Activated T-helper 2 cell treated with anti-CD3 and anti-CD28 coated beads, Interferon-gamma antibody, Interleukin-2, Interleukin-4, amounts not matched to agents 10 μg/mL and 5 μg/mL and 100 μg/mL, durations not matched to agents 14 hours and 24 hours and 36 hours (primary cell): Measurements from ENCODE around the gene NR2F2. TPM values are rescaled to one million over a fixed set of nuclear protein-coding genes. Genes with fewer than 3 reads are reported as not detected.

ENCODE experiments used
- DNase-seq: peaks from one replicate; pipeline ENCODE4 v3.0.0; 2021; ENCODE audit warnings: low spot score
- H3K27ac Mint-ChIP-seq: one replicate; pipeline ENCODE4 v1.8.0; 2021; ENCODE audit warnings: mixed read lengths
- H3K27me3 Mint-ChIP-seq: one replicate; pipeline ENCODE4 v1.8.0; 2021; ENCODE audit warnings: low read depth, mixed read lengths
- H3K36me3 Mint-ChIP-seq: one replicate; pipeline ENCODE4 v1.8.0; 2021; ENCODE audit warnings: low read depth, mixed read lengths
- H3K4me1 Mint-ChIP-seq: one replicate; pipeline ENCODE4 v1.8.0; 2021; ENCODE audit warnings: low read depth, mixed read lengths
- H3K4me3 Mint-ChIP-seq: one replicate; pipeline ENCODE4 v1.8.0; 2021; ENCODE audit warnings: low read depth, mild to moderate bottlenecking, moderate library complexity, mixed read lengths
- H3K9me3 Mint-ChIP-seq: one replicate; pipeline ENCODE4 v1.8.0; 2021; ENCODE audit warnings: mixed read lengths
- intact Hi-C: fragments of 100-400 bp; cut with micrococcal nuclease; formaldehyde crosslinking; loops from one replicate; pipeline ENCODE4 v1.15.1; 2023
- total RNA-seq: library from RNA; stranded (reverse); gene quantifications from 2 replicates; pipeline ENCODE4 v1.2.3, GENCODE V29; 2022

The NR2F2 gene
- total RNA-seq, 1 donor from 2014 or later: not detected

DNA sequence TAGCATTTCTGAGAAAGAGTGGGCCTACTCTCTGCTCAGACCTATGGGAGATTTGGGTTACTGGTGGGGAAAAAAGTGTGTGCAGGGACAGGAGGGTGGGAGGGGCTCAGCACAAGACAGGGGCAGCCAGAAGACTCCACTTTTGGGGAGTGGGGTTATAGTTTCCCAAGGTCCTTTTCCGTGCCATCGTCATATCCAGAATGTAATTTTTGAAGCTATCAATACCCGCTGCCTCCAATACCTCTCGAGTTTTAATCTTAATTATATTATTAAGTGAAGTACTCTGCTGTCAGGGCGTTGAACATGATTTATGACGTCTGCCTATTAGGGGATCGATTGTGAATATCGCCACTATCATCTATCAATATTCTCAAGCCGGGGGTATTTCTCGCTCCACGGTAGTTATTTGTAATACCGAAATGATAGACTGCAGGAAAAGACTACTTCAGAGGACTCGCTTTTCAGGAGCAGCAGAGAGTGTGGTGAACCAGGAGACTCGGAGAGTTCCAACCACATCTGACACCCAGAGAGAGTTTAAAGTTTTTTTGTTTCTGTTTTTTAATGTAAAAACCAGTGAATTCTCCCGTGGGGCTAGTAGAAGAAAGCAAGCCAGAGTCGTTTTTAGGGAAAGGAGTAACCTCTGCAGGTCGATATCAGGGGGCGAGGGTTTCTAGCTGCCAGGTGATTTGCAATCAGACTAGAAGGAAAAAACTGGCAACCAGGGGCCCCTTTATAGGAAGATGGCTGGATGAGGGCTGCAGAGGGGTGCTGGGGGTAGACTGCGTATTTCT lies 20.6 kb downstream of the NR2F2 start:
- H3K36me3 Mint-ChIP-seq: no peaks in the 10 kb centered on the region
- no peak for DNase-seq

GRCh38 chr15:96351761-96352603 lies 21.5 kb downstream of the NR2F2 start:
- DNase-seq: no peak
- Mint-ChIP-seq H3K36me3 (no peaks in the 10 kb centered on the region), H3K9me3 (no peaks in the 10 kb centered on the region), H3K27me3 (peaks cover 78% of the 10 kb centered on the region), H3K4me1 (peaks cover 4% of the 10 kb centered on the region), H3K4me3 (no peak overlapping the region), H3K27ac (no peak overlapping the region)
- intact Hi-C loops: loop anchor here (10.0 kb wide), 1 partner anchor 1767 kb away; no protein-coding TSS in a partner anchor

More for the DNA sequence above, 20.6 kb downstream of the NR2F2 start:
- H3K27ac Mint-ChIP-seq: no peak overlapping the region
- no peak overlapping the region for H3K4me3 Mint-ChIP-seq
- intact Hi-C loops: loop anchor here (10.0 kb wide), 1 partner anchor 1766 kb away; no protein-coding TSS in a partner anchor
- peaks cover 78% of the 10 kb centered on the region for H3K27me3 Mint-ChIP-seq
- H3K4me1 Mint-ChIP-seq: no peaks in the 10 kb centered on the region
- no peaks in the 10 kb centered on the region for H3K9me3 Mint-ChIP-seq

DNA sequence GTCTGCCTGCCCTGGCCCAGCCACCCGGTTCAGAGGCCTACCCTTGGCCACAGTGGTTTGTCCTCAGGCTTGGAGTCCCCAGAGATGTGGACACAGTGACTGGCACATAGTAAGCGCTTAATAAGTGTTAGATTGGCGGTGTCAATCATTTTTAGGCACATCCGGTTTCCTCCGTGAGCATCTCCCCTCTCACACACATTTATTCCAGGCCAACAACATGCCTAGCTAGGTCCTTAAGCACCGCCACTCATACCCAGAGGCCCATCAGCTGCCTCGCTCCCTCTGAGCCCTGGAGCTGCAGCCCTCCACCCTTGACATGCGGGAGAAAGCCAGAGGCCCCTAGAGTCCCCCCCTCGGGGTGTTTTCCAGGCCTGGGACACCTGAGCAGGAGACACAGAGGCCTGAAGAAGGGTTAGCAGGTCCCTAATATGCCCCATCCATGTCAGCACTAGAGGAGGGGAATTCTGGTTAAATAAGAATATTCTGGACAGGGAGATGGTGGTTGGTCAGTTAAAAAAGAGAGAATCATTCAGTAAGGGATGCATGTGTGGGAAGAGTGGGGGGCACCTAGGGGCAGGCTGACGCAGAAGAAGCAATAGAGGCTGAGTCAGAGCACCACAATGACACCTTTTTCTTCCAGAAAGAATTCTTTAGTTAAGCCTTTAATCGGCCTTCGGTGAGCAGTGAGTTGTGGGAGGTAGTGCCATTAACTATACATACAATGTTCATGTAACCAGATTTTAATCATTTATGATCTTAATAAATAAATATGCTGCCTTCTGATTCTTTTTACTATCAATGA lies 22.3 kb downstream of the NR2F2 start:
- Mint-ChIP-seq H3K4me1 (peaks cover 8% of the 10 kb centered on the region), H3K4me3 (no peak overlapping the region), H3K27ac (no peak overlapping the region), H3K36me3 (no peaks in the 10 kb centered on the region), H3K9me3 (no peaks in the 10 kb centered on the region), H3K27me3 (peaks cover 74% of the 10 kb centered on the region)
- DNase-seq: no peak
- intact Hi-C loops: loop anchor here (10.0 kb wide), 1 partner anchor 1768 kb away; no protein-coding TSS in a partner anchor

- Mint-ChIP-seq H3K4me1 (peaks cover 14% of the 10 kb centered on the region), H3K4me3 (no peak overlapping the region), H3K27ac (no peak overlapping the region), H3K36me3 (peaks cover 3% of the 10 kb centered on the region), H3K9me3 (no peaks in the 10 kb centered on the region), H3K27me3 (peaks cover 74% of the 10 kb centered on the region)
- intact Hi-C loops: loop anchor here (10.0 kb wide), 1 partner anchor 1769 kb away; no protein-coding TSS in a partner anchor
- DNase-seq: no peak
Observed at GRCh38 chr15:96353416-96353929, 23.0 kb downstream of the NR2F2 start.

GRCh38 chr15:96353930-96354730 lies 23.6 kb downstream of the NR2F2 start:
- no peak overlapping the region for H3K4me3 Mint-ChIP-seq
- H3K27me3 Mint-ChIP-seq: peaks cover 74% of the 10 kb centered on the region
- no peak overlapping the region for H3K27ac Mint-ChIP-seq
- intact Hi-C loops: loop anchor here (10.0 kb wide), 1 partner anchor 1769 kb away; no protein-coding TSS in a partner anchor
- no peak for DNase-seq
- peaks cover 16% of the 10 kb centered on the region for H3K4me1 Mint-ChIP-seq
- H3K9me3 Mint-ChIP-seq: no peaks in the 10 kb centered on the region
- peaks cover 3% of the 10 kb centered on the region for H3K36me3 Mint-ChIP-seq

- Mint-ChIP-seq H3K27me3 (peaks cover 72% of the 10 kb centered on the region), H3K27ac (no peak overlapping the region), H3K4me1 (peaks cover 16% of the 10 kb centered on the region), H3K36me3 (peaks cover 3% of the 10 kb centered on the region), H3K9me3 (no peaks in the 10 kb centered on the region), H3K4me3 (no peak overlapping the region)
- DNase-seq: no peak
- intact Hi-C loops: loop anchor here (5.0 to 10.0 kb wide), 2 partner anchors 882 to 1770 kb away; no protein-coding TSS in a partner anchor
Observed at GRCh38 chr15:96354731-96355567, 24.4 kb downstream of the NR2F2 start.

DNA sequence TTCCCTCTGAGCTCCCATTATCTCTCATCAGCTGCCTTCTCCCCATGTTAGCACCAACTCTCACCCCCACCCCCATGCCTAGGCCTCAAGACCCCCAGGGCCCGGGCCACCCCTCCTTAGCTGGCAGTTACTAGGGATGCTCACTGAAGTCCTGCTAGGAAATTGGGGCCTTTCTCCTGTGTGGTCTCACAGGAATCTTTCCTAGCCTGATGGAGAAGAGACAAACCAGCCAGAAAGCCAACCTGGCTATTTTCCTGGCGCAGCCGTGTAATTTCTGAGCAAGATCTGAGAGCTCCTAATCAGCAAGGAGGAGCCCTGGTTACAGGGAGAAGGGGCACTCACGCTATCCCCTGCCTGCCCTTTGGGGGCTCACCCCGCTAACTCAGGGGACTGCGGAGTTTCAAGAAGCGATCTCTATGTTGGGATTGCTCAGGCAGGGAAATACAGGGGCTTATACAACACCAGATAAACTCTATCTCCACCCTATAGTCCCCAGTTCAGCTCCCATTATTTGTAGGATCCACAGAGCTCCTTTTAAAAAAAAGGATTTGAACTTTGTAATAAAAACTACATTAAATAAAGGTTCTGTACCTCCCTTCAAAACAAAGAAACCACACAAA lies 25.2 kb downstream of the NR2F2 start:
- Mint-ChIP-seq H3K4me3 (no peak overlapping the region), H3K27ac (no peak overlapping the region), H3K4me1 (peaks cover 16% of the 10 kb centered on the region), H3K36me3 (peaks cover 3% of the 10 kb centered on the region), H3K9me3 (no peaks in the 10 kb centered on the region), H3K27me3 (peaks cover 67% of the 10 kb centered on the region)
- no peak for DNase-seq
- intact Hi-C loops: loop anchor here (2.0 to 10.0 kb wide), 4 partner anchors 29 to 1771 kb away; no protein-coding TSS in a partner anchor

GRCh38 chr15:96356494-96357455 lies 26.3 kb downstream of the NR2F2 start:
- H3K4me3 Mint-ChIP-seq: peak overlapping the region; percentile 79
- H3K4me1 Mint-ChIP-seq: peaks cover 16% of the 10 kb centered on the region
- intact Hi-C loops: loop anchor here (2.0 to 10.0 kb wide), 4 partner anchors 30 to 1772 kb away; no protein-coding TSS in a partner anchor
- H3K9me3 Mint-ChIP-seq: no peaks in the 10 kb centered on the region
- peak; percentile 74 for DNase-seq
- H3K27me3 Mint-ChIP-seq: peaks cover 67% of the 10 kb centered on the region
- H3K27ac Mint-ChIP-seq: no peak overlapping the region
- peaks cover 3% of the 10 kb centered on the region for H3K36me3 Mint-ChIP-seq

GRCh38 chr15:96358001-96358801 lies 27.7 kb downstream of the NR2F2 start:
- Mint-ChIP-seq H3K4me1 (peaks cover 19% of the 10 kb centered on the region), H3K9me3 (no peaks in the 10 kb centered on the region), H3K27ac (no peak overlapping the region), H3K27me3 (peaks cover 69% of the 10 kb centered on the region), H3K4me3 (peak overlapping the region; percentile 79), H3K36me3 (peaks cover 3% of the 10 kb centered on the region)
- intact Hi-C loops: loop anchor here (5.0 to 10.0 kb wide), 2 partner anchors 879 to 1773 kb away; no protein-coding TSS in a partner anchor
- DNase-seq: no peak
